D341Med (cell line): ENCODE data around the gene ZNF558.
"Not testable (repeated sequence)": the region's sequence is repeated elsewhere in the genome, so short reads cannot be mapped to it uniquely, and the experiment has no call there.

ENCODE experiments used
- DNase-seq: peaks from one replicate; pipeline ENCODE4 v3.0.0; 2012; ENCODE audit warnings: low spot score

ZNF558 gene

DNA sequence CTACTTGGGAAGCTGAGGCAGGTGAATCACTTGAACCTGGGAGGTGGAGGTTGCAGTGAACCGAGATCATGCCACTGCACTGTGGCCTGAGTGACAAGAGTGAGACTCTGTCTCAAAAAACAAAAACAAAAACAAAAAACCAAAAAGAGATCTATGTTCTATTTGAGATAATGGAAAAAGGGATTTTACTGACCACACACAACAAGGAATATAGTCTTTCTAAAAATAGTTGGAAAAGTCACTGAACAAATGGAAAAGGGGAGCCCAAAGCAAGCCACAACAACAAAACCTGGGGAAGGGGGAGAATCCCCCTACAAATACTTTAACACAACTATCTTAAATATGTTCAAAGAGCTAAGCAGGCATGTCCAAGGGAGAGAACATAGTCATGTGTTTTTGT is 37.3 kb downstream of the ZNF558 start:
- no peak for DNase-seq

DNA sequence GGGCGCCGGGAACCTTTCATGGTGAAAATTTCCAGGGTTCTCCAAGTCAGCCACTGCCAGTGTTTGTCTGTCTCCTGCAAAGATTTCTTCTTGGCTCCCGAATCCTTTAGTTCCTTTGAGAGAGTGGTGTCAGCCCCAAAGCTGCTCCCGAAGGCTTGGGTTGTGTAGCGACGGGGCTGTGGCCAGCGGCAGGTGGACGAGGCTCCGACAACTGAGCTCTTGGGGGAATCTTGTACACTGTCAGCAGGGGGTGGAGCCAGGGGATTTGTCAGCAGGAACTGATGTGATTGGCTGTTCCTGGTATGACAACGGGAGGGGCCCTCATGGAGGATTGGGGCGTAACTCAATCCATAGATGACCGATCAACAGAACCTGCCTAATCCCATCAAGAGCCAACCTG is 58.5 kb downstream of the ZNF558 start:
- not testable (repeated sequence) for DNase-seq

DNA sequence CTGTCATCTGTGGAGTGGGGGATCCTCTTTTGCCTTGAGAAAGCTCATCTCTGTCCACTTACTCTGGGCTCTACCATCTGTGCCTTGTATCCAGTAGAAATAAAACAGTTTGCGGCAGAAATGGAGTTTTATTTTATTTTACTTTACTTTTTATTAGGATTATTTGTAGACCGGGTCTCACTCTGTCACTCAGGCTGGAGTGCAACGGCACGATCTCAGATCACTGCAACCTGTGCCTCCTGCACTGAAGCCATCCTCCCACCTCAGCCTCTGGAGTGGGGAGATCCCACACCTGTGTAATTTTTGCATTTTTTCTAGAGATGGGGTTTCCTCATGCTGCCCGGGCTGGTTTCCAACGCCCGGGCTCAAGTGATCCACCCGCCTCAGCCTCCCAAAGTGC is 62.8 kb downstream of the ZNF558 start:
- DNase-seq: not testable (repeated sequence)

DNA sequence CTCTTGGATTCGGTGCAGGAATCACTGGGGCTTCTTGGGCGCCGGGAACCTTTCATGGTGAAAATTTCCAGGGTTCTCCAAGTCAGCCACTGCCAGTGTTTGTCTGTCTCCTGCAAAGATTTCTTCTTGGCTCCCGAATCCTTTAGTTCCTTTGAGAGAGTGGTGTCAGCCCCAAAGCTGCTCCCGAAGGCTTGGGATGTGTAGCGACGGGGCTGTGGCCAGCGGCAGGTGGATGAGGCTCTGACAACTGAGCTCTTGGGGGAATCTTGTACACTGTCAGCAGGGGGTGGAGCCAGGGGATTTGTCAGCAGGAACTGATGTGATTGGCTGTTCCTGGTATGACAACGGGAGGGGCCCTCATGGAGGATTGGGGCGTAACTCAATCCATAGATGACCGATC is 64.8 kb downstream of the ZNF558 start:
- DNase-seq: not testable (repeated sequence)
